Stimulated activated CD4-positive, alpha-beta T cell treated with anti-CD3 and anti-CD28 coated beads, Interleukin-12 subunit alpha, Interleukin-12 subunit beta, amount 100 ng/mL, for 48 hours (primary cell): ENCODE measurements around the gene EIF3D.

Experiments used
- DNase-seq, 3 donors: peaks; one replicate each; pipeline ENCODE4 v3.0.0-alpha.2; 2020; ENCODE audit warnings: low read depth in 2 of 3, low spot score in 1 of 3

The EIF3D gene, protein sequence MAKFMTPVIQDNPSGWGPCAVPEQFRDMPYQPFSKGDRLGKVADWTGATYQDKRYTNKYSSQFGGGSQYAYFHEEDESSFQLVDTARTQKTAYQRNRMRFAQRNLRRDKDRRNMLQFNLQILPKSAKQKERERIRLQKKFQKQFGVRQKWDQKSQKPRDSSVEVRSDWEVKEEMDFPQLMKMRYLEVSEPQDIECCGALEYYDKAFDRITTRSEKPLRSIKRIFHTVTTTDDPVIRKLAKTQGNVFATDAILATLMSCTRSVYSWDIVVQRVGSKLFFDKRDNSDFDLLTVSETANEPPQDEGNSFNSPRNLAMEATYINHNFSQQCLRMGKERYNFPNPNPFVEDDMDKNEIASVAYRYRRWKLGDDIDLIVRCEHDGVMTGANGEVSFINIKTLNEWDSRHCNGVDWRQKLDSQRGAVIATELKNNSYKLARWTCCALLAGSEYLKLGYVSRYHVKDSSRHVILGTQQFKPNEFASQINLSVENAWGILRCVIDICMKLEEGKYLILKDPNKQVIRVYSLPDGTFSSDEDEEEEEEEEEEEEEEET

DNA sequence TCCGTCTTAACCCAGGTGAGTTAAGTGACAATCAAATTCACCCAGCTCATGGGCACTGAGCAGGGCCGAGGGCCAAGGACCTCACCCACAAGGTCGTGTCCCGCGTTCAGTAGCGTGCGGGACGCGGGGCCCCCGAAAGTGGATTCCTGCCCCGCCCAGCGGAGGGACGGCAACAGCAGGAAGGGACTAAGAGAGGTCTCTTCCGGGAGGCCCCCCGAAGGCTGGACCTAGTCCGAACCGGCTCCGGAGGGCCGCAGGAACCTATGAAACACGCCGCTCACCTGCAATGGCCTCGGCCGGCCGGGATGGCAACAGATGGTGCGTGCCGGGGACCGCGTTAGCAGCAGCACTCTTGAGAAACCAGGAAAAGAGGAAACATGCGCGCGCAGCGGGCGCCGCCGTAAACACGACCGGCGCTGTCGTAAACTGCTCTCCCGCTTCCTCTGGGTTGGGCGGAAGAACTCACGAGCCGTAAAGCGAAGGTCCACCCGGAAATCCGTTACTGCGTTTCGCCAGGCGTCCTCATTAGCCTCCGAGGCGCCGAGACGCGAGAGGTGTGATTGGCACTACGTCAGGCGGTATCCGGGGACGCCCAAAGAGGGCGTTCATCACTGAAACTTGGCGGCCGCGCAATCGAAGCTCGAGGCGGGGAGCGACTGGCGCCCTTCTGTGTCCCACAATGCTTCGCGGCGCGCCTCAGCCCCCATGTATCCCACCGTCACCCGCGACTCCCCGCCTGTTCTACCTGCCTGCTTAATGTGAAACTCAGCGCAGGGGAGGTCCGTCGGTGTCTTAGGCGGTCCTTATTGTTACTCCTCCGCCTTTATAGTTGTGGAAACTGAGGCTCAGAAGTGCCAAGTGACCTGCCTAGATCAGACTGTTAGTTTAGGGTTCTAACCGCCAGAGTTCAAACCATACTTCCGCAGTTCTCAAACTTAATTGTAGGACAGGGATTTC lies at the start of gene EIF3D:
EIF3D (minus strand) TSS at position 372 of the 957 bp plus-strand sequence. CDS start 3,045 bp downstream, outside the sequence.
- peak; percentile 97 to 99 (median 97) for DNase-seq

DNA sequence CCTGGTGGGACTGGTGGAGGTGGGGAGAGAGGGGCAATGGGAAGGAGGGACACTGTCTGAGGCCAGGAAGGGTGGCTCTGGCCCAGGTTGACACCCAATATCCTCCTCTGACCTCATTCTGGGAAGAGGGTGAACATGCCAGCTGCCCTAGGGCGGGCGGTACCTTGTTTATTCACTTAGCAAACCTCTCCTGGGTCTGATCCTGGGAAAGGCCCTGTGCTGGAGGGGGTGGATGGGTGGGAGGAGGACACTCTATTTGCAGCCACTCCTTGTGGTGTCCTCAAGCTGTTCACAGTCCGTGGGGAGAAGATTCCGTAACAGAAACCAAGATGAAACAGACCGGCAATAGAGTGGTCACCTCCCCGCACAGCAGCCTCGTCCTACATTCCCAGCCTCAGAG lies 49.7 kb upstream of the EIF3D start:
- DNase-seq, result no peak

GRCh38 chr22:36577019-36577418 lies 48.1 kb upstream of the EIF3D start:
- DNase-seq, result no peak

GRCh38 chr22:36574728-36575127 lies 45.8 kb upstream of the EIF3D start:
- DNase-seq, result no peak

- no peak for DNase-seq
Observed at GRCh38 chr22:36573815-36574363, 44.9 kb upstream of the EIF3D start.

DNA sequence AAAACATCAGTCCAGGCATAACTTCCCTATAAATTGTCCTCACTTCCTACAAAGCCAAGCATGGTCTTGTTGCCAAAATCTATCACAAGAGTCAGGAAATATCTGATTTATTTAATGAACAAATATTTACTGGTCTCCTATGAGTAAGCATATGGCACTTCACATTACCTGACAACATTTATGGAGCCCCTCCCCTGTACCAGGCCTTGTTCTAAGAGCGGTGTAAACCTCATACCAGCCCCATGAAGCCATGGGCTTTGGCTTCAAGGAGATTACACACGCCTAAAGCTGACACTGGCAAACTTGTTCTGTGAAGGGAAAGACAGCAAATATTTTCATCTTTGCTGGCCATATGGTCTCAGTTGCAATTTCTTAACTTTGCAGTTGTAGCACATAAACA lies 43.0 kb upstream of the EIF3D start:
- DNase-seq, result no peak

DNA sequence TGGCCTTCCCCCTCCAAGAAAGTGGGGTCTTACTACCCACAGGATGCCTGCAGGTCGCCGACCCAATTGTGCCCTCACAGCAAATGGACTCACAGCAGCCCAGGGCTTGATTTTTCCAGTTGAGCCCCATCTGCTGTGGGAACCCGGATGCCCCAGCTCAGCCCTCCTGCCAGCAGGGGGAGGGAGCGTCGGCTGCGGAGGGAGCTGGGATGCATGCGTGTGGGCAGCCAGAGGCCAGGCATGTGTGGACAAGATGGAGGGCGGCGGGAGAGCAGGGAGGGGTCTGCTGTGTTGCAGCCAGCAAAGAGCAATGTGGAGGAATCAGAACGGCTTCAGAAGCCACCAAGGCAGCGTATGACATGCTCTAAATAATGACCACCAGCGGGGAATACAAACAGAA lies 41.0 kb upstream of the EIF3D start:
- DNase-seq, result no peak

- DNase-seq, result no peak
Observed at GRCh38 chr22:36568846-36569245, 39.9 kb upstream of the EIF3D start.

- no peak for DNase-seq
Observed at GRCh38 chr22:36566720-36567119, 37.8 kb upstream of the EIF3D start.

DNA sequence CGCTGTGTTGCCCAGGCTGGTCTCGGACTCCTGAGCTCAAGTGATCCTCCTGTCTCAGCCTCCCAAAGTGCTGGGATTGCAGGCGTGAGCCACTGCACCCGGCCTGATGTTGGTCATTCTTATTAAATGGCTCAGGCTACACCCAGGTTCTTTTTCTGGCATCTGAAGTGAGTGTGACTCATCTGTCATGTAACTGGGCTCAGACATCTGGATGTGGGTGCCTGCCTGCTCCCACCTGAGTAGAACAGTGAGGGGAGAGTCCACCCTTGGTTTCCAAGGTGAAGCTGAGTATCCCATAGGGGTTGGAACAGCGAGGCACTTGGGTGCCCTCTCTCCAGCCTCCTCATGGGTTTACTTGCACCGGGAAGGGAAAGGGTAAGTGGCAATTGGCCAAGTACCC lies 36.7 kb upstream of the EIF3D start:
- DNase-seq, result no peak

GRCh38 chr22:36565159-36565507 lies 36.2 kb upstream of the EIF3D start:
- DNase-seq, result no peak

DNA sequence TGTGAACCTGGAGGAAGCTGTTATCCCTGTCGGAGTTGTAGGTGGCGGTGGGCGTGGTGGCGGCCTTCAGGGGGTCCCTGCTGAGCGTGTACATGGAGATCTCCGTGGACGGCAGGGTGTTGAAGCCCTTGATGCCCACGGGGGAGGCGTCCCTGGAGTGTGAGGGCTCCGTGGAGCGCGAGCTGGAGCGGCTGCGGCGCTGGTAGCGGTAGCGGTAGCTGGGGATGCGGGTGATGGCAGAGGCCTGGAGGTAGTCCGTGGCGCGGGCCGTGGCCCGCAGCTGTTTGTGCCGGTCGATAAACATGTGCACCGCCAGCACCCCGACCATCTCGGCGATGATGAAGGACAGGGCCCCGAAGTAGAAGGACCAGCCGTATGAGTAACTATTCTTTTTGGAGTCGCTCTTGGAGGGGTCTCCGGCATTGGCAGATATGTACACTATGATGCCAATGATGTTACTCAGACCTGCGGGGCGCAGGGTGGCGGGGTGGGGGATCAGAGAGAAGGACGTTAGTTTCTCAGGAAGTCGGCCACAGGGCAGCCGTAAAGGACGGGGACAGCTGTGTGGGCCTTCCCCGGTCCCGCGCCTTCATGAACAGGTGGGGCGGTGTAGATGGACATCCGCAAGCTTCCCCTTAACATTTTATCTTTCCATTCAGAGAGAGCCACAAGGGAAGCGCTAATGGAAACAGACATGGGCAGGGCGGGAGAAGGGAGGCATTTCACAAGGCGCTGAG lies 35.6 kb upstream of the EIF3D start:
- no peak for DNase-seq

GRCh38 chr22:36563898-36564297 lies 34.9 kb upstream of the EIF3D start:
- DNase-seq, result no peak

DNA sequence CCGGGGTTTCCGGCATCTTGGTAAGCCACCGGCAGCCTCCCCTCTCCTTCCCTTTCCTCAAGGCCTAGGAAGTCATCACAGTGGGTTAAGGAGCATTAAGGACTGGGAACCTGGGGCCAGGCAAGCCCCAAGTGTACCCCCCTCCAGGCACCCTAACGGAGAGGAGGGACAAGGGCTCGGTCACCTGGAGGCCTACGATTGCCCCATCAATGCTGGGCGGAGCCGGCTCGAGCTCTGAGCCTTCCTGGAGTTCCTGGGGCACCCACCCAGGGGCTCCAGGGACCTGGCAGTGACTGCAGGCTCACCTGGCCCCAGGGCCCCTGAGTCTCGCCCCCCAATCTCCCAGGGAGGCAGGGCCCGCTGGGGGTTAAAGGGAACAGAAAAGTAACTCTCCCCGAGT lies 34.5 kb upstream of the EIF3D start:
- DNase-seq, result no peak

DNA sequence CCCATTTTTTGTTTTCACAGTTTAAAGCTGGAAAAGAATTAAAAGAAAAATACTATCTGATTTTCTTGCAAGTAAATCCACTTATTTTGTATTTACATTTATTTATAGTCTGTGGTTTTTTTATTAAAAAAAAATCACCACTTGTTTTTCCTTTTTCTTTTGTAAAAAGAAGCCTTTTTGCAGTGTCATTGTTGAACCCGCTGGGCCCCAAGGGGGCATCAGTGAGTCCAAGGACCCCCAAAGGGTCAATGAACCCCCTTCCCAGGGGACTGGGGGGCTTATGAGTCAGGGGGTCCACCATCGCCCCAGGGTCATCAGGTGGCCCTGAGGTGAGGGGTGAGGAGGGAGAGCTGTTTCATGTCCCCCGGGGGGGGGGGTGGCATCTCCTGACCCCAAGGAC lies 34.0 kb upstream of the EIF3D start:
- no peak for DNase-seq

- no peak for DNase-seq
Observed at GRCh38 chr22:36562261-36562835, 33.4 kb upstream of the EIF3D start.

DNA sequence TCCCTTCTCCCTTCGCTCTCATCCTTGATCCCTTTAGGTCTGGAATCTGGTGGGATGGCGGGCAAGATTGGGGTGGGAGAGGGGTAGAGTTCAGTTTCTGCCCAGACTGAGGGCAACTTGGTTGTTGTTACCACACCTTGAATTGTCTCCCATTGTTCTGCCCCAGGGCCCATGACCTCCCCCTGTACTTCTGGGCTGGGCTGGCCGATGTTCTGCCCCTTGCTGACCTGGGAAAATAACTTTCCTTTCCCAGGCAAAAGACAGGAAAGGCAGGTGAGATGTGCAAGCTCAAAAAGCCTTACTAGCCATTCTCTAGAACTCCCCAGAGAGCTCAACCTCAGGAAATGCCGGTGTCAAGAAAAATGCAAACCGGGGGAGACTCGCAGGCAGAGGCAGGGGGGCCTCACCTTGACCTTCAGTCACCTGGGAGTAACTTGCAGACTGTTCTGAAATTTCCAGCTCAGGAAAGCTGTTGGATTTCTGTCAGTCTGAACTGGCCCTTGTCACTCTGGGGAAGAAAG lies 32.4 kb upstream of the EIF3D start:
- no peak for DNase-seq

GRCh38 chr22:36560001-36560400 lies 31.0 kb upstream of the EIF3D start:
- no peak for DNase-seq

GRCh38 chr22:36554098-36554497 lies 25.1 kb upstream of the EIF3D start:
- no peak for DNase-seq

GRCh38 chr22:36552289-36552688 lies 23.3 kb upstream of the EIF3D start:
- no peak for DNase-seq
